Midbrain (tissue), 1 donor: ENCODE data around the gene CYP17A1.

Source experiments
- DNase-seq: peaks from one replicate; lab custom pipeline; 2025; lab: John Stamatoyannopoulos, UW

CYP17A1 gene

DNA sequence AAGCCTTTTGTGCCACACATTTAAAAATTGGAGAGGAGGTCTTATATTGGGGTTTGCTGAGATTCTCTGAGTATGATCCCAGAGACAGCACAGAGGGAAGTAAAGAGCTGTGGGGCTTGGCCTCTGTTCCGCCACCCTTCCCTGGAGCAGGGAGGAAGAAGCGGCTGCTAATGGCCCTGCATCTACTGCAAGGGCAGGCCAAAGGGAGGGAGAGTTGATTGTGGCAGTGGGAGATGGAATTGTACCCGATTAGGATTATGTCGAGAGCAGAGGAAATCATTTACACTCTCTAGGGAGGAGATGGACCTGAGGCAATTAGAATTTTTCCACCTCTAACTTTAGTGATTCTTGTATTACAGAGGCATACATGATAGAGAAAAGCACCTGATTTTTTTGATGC lies 28.8 kb downstream of the CYP17A1 start:
- DNase-seq: no peak

DNA sequence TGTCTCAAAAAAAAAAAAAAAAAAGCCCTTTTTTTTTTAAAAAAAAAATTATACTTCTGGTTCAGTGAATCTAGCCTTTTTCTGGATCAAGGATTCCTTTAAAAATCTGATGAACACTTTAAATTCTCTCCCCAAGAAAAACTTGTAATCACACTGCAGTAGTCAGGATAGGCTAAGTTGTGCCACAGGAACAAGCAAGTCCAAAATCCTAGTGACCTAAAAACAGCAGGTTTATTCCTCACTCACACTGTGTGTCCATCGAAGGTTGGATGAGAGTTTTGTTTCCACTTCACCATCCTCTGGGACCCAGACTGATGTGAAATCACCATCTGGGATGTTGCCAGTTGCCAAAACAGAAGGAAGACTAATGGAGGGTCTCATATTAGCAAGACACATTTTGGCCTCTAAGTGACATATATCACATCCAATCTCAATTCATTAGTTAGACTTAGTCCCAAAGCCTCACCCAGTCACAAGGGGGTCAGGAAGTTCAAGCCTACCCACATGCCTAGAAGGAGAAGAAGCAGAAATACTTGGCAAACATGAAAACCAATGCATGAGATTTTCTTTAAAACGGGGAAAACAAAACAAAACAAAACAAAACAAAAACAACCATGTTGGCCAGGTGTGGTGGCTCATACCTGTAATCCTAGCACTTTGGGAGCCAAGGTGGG lies 32.7 kb downstream of the CYP17A1 start:
- DNase-seq: no peak

DNA sequence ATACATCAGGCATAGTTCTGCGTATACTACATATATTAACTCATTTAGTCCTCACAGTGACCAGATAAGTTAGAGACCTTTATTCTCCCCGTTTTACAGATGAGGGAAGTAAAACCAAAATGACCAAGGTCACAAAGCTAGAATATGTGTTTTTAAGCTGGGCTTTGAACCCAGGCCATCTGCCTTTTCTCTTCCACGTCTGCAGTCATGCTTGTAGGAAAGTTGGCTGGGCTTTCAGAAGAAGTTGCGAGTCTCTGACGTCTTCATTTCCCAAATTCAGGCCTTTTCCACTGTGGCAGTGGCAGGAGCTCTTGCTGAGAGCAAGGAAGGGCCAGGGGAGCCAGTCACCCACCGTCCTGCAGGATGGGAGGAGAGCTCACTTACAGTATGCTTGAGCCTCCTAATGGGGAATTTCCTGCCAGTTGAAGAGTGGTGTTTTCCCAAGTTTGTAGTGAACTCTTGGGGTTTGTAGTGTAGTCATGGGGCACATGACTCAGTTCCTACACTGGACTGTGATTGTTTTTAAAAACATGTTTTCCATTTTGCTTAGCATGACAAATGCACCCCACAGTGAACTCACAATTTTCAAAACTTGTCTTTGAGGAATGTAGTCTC lies 34.2 kb downstream of the CYP17A1 start:
- no peak for DNase-seq

DNA sequence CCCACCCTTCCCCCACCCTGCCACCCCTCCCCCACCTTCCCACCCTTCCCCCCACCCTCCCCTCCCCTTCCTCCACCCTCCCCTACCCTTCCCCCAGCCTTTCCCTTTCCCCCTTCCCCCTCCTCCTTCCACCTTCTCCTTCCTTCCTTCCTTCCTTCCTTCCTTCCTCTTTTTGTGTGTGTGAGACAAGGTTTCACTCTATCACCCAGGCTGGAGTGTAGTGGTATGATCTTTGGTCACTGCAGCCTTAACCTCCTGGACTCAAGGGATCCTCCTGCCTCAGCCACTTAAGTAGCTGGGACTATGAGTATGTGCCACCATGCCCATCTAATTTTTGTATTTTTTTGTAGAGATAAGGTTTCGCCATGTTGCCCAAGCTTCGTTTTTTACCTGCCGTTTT lies 35.2 kb downstream of the CYP17A1 start:
- no peak for DNase-seq

DNA sequence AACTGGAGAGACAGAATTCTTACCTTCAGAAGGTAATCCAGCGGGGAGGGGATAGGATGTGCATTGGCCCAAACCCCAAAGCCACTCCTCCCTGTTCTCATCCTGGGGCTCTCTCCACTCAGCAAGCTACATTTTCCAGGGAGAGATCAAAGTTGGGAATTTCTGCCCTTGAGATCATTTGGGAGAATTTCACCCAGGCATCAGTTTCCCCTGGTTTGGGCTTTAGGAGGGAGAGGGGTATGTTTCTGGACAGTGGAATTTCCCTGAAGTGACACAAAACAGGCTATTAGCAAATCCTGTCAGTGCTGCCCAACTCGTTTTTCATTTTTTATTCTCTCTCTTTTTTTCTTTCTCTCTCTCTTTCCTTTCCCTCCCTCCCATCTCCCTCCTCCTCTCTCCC lies 35.7 kb downstream of the CYP17A1 start:
- no peak for DNase-seq

DNA sequence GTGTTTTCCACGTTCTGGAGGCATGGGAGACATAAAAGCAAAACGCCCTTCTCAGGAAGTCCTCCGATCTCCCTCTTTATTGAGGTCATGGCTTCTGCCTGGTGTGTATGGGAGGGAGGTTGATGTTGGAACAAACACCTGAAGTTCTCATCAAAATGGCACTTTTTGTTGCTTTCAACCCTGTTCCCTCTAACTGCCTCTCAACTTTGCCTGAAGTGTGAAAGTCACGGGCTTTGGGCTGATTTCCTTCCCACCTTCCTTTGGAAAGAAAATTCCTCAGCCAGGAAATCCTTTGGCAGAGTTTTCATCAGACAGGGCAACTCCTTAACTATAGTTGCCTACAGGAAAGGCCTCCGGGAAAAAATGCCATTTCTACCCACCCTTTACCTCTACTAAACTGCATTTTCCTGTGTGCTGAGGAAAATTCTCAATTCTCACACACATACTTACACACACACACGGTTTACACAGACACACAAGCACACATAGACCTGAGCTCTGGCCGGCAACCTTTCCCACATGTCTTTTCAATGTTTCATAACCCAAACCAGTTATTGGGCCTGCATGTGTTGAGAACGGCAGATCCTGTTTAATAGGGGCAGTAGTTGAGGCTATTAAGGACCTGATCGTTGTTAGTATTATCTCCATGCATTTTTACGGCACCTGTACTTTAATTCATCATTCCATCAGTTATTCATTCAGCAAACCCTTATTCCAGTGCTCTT lies 36.4 kb downstream of the CYP17A1 start:
- no peak for DNase-seq

DNA sequence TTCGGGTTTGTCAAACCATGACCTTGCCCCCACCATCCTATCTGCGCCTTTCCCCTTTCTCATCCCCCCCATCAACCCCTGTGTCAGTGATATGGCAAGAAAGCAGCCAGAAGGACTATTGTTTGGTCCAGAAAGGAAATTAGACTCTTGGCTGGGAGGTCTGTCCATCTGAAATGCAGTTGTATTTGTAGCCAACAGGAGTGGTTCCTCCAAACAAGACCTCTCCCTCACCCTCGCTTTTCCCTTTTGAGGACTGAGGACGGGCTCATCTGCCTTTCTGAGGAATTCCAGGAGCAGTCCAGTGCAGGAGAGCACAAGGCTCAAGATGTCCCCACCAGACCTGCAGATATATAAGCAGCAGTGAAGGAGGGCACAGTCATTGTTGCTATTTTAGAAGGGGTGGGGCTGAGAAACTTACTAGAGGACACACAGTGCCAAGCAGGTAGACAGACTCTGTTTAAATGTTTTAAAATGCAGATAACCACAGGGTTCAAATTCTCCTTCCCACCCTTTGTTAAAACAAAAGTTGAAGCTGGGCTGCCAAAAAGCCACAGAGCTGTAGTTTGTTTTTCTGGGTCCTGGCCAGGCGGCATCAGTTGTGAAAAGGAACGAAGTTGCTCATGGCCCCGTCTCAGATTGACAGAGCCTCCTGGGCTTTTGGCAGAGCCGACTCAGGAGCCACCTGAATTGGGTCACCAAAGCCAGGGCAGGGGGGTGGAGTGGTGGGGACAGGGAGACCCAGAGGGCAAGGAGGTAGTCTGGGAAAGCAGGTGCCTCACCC lies 37.3 kb downstream of the CYP17A1 start:
- DNase-seq: peak; percentile 28

DNA sequence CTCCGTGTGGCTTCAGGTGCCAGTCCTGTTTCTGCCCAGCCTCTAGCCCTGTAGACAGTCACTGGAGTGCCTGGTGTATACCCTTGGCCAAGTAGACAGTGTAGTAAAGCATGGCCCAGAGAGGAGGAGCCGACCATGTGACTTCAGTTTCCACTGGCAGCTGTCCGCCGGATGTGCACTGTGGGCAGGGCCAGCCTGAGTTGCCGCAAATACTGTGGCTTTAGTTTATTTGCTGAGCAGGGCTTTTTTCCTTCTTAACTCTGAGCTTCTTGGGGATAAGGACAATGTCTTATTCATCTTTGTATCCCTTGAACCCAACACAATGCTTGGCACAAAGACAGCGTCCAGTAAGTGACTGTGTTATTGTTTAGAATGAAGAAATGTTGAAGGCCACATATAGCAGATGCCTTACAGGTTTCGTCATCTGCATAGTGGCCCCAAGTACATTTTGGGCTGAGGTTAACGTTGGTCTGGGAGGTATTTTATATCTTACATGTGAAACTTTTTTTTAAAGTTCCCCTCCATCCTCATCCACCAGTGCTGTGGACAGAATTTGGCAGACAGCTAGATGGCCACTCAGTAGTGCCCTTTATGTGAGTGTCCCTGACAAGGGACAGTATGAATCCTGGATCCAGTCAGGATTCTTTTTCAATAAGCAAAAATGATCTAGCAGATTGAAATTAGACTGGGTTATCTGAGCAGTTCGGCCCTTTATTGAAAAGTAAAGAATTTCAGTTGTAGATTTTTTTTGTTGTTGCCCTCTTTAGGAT lies 40.6 kb downstream of the CYP17A1 start:
- peak; percentile 80 for DNase-seq

DNA sequence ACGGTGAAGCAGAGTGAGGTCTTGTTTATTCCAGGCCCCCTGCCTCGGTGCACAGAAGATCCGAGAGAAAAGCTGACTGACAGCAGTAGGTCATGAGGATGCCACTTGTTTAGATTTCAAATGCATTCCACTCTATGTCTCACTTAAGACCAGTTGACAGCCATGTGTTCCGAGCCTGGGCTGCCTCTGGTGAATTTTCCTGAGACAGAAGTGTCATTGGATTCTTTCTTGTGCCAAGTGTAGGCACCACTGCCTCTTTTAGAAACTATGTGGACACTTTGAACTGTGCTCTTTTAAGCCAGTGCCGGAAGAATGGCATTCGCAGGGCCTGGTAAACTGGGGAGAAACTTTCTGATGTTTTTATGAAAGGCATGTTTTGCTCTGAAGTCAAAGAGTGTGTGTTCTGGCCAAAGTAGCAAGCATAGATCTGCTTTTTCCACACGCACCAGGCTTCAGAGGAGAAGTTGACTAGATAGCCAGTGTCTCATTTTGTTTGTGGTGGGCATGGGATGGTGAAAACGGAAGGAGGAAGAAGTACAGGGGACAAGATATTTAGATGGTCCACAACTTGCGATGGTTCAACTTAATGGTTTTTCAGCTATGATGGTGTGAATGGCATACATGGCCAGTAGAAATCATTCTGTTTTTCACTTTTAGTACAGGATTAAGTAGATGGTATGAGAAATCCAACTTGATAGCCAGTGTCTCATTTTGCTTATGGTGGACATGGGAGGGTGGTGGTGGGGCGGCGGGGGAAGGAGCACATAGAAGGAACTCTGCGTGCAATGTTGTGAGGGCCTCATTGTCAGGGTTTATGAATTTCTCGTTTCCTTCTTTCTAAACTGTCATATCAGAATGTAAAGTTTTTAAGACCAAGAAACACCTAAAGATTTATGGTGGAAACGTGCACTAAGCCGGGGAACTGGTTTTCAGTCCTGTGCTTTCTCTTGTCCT lies 41.5 kb downstream of the CYP17A1 start:
- no peak for DNase-seq

DNA sequence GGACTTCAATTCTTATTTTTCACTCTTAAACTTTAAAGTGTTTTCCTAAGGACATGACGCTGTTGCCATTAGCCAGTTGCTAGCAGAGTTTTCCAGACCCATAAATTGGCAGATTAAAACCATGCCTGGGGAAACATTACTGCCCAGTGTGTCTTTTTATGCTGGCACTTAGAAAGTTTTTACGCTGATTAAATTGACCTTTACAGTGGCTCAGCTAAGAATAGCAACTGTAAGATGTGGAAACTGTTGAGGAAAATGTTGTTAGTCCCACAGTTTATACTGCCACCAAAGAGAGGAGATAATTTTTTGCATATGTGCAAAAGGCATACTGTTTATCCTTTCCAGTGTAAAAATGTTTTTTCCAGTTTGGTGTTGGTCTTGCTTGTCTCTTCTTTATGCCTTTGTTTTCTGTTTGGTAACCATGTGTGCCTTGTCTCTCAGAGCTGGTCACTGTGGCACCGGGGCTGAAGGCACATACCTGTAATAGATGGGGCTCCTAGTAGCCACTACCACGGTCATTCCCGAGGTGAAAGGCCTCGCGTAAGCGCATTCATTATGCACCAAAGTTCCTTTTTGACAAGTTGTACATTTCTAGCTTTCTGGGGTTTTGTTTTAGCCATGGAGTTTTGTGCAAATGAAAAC lies 45.3 kb downstream of the CYP17A1 start:
- DNase-seq: no peak

DNA sequence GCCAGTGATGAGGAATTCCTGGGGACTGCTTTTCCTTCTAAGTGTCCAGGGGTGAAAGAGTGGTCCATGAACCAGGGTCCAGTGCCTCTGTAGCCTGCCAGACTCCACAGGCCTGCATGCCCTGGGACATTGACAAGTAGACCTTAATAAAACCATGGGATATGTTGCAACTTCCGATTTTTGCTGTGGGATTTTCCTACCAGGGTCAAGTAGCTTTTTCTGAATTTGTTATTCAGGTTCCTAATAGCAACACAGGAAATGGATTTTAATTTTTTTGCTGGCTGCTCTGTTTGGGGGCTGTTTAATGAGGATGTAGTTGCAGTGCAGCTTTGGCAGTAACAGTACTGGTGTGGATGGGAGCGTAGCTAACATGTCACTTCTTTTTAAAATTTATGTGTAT lies 51.4 kb downstream of the CYP17A1 start:
- no peak for DNase-seq

DNA sequence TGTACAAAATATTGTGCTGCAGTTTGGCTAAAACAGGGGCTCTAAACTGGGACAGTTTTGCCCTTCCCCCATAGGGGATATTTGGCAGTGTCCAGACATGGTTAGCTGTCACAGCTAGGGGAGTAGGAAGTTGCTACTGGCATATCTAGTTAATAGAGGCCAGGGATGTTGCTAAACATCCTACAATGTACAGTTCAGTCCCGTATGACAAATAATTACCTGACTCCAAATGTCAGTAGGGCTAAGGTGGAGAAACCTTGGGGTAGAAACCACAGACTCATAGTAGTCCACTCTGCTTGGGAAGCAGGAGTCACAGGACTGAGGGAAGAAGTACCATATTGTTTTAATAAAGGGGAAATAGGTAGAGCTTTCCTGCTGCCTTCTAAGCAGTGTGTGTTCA lies 53.6 kb downstream of the CYP17A1 start:
- DNase-seq: no peak

DNA sequence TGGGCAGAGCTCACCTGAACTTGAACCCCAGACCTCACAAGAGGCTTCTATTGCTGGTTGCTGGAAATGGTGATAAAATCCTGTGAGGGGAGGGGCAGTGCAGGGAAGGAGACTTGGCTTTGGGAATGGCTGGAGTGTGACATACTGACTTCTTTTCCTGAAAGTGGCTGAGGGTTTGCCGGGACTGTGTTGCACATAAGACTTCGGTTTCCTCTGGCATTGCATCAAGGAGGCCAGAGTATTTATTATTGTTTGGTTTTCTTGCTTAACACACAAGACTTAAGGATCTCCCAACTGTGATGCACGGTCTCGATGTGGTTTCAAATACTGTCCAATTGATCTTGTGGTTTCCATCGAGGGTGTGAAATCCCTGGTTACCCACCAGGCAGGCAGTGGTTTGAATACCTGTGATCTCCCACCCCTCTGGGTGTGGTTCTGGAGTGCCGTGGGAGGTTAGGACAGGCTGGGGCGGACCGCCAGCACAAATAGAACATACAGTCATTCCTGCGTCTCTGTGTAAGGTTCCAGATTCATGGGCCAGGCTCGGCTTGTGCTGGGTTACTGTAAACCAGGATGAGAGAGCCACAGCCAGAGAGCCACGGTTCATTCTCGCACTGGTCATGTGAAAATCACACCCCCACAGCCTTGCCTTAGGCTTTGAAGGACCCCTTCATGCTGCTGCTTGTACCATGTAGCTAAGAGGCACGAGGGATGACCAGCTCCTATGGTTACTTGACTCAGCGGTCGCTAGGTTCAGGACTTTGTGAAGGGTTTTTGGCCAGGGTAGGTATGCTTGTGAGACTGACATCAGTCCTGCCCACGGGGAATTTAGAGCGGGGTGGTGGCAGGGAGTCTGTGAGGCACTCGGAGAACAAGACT lies 54.3 kb downstream of the CYP17A1 start:
- DNase-seq: no peak

DNA sequence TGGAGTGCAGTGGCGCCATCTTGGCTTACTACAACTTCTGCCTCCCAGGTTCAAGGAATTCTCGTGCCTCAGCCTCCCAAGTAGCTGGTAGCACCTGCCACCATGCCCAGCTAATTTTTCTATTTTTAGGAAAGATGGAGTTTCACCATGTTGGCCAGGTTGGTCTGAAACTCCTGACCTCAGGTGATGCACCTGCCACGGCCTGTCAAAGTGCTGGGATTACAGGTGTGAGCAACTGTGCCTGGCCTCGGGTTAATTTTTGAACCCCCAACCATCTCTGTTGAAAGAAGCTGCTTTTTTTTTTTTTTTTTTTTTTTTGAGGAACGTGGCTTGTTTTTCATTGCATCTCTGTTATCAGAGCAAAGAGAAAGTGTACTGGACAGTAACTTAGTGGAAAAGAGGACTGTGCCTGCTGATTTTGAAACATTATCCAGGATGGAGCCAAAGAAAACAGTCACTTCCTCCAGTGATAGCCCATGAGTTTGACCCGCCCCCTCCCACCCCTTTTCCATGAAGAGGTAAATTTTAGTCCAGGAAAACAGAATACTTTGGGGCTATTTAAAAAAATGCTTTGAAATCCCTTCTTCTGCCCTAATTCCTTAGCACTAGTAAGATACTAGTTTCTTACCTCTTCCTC lies 55.2 kb downstream of the CYP17A1 start:
- DNase-seq: no peak

DNA sequence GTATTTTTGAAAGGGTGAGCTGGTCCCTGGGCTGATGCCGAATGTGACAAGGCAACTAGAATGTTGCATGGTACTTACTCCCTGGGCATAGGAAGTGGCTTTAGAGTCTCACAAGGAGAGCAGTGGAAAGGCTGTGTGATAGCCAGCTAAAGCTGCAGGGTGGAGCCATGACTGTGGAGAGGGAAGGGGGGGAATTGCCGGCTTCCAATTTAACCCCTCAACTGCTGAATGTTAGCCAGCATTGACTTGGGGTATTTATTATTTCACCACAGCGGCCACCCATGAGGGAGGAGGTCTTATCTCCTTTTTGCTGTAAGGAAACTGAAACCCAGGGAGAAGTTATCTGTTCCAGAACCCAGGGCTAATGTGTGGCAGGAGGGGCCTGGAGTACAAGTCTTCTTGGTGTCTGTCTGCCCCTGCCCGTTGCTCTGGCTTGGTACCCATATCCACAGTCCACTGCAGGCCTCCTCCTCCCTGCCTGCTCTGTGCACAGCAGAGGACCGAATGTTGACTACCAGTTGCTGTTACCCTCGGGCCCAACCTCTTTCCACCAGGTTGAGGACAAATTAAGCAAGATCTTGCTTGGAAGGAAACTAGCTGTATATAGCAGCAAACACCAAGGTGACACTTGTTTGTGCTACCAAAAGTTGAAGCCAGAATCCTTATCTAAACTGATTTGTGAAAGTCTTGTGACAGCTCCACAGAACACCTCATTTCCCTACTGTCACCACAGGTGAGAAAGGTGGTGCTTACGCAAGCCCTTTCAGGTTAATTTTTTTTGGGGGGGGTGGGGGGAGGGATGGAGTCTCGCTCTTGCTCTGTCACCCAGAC lies 55.9 kb downstream of the CYP17A1 start:
- no peak for DNase-seq
